Measurements from ENCODE around the gene SUSD5.

SUSD5 gene

DNA sequence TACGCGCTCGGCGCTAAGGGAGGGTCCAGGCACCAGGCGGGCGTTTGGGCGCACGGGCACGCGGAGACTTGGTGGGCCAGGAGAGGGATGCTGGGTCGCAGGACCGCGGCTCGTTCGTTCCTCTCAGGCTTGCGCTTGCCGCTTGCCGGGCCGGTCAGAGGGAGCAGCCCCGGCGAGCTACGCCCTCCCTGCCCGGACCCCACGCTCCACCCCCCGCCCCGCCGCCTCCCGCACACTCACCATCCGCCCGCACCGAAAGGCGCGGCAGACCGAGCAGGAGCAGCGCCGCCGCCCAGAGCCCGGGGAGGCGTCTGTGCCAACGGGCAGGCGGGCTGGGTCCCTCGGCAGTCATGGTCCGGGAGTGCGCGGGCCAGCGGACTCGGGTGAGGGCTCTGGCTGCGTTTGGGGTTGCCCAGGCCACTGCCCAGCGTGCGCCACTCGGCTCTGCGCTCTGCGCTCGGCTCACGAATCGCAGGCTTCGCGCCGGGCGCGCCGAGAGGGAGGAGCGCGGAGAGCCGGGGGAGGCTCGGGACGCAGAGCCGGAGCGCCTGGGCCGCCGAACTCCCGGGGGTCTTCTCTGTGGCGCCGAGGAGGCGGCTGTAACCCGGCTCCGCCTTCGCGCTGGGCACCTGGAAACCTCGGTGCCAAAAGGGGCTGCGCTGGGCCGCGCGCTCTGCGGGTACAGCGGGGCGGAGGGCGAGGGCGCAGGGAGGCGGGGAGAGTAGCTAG lies at the start of gene SUSD5:
TSS of gene SUSD5 (minus strand) at position 365 of the 729 bp plus-strand sequence. CDS start at position 352, 13 bp downstream.
- DNase-seq (ENCODE audit: low spot score) = peak; percentile 23

DNA sequence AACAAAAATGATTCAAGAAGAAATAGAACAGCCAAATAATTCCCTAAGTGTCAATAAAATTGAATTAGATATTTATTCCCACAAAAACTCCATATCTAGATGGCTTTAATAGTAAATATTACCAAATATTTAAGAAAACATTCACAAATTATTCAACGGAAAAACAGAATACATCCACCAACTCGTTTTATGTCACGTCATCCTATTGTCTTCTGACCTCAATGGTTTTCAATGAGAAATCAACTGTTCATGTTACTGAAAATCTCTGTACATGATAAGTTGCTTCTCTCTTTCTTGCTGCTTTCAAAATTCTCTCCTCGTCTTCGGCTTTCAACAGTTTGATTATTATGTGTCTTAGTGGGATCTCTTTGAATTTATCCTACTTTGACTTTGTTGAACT lies 41.5 kb upstream of the SUSD5 start:
- no peak for DNase-seq (ENCODE audit: low spot score)

DNA sequence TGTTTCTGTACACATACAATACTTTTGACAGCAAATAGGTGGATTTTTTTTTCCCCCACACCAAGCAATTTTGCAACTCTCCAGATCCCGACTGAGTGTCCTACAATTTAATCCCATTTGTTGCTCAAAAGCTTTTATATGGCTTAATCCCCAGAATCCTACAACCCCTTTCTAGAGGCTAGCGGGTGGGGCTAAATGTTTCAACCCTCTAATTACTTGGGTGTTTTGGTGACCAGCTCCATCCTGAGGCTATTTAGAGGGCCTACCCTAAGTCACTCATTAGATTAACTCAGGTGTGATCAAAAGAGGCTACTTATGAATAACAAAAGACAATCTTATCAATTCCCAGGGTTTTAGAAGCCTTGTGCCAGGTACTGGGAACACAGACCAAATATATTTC lies 37.6 kb upstream of the SUSD5 start:
- no peak for DNase-seq (ENCODE audit: low spot score)

DNA sequence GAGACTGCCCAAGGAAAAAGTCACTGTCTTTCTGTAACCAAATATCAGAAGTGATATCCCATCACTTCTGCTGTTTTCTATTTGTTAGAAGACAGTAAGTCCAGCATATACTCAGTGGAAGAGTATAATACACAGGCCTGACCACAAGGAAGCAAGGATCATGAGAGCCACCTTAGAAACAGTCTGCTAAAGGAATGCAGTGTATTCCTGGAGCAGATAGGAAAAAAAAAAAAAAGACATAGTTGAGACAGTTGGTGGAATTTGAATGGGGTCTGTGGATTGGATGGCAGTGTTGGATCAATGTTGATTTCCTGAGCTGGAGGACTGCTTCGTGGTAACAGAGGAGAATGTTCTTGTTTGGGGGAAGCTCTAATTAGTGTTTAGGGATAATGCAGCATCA lies 32.1 kb upstream of the SUSD5 start:
- DNase-seq (ENCODE audit: low spot score) = no peak

DNA sequence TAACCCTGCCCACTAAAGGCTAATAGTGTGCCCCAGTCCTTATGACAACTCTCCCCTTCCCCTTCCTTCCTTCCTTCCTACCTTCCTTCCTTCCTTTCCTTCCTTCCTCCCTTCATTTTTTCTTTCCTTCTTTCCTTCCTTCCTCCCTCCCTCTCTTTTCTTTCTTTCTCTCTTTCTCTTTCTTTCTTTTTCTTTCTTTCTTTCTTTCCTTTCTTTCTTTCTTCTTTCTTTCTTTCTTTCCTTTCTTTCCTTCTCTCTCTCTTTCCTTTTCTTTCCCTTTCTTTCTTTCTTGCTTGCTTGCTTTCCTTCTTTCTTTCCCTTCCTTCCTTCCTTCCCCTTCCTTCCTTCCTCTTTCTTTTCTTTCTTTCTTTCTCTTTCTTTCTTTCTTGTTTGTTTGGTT lies 28.2 kb upstream of the SUSD5 start:
- DNase-seq (ENCODE audit: low spot score) = no peak

DNA sequence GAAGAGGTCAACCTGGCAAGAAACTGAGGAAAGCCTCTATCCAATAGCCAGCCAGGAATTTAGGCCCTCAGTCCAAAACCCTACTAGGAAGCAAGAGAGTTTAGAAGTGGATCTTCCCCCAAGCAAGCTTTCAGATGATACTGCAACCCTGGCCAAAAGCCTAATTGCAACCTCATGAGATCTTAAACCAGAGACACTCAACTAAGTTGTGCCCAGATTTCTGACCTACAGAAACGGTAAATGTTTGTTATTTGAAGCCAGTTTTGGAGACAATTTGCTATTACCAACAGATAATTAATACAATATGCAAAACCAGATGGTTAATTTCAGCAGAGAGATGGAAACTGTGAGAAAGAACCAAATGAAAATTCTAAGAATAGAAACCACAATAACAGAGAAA lies 21.7 kb upstream of the SUSD5 start:
- no peak for DNase-seq (ENCODE audit: low spot score)

DNA sequence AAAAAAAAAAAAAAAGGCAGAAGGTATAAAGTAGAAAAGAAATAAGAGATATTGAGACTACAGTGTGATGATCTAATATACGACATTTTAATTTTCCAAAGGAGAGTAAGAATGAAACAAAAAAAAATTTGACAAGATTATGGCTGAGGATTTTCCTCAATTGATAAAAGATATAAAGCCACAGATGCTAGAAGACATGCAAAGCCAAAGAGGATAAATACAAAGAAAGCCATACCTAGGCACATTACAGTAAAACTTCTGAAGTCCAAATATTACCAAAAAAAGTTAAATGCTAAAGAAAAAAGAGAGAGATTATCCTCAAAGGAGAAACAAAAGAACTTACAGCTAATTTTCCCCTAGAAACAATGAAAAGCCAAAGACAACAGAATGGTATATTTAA lies 20.3 kb upstream of the SUSD5 start:
- DNase-seq (ENCODE audit: low spot score) = no peak

DNA sequence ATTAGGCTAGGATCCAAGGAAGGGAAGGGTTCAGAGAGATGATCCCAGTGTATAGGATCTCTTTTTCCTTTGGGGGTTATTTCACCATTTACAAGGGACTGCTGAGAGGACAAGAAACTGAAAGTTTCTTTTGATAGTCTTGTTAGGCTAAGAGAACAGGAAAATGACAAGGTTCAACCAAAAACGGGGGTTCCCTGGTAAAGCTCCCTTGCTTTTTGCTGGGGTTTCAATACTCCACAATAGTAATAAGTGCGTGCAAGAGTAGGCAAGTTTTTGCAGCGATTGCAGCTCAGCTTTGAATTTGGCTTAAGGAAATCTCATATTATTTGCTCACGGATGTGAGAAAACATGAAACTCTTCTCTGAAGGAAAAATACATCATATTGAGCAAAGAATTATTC lies 18.8 kb upstream of the SUSD5 start:
- no peak for DNase-seq (ENCODE audit: low spot score)

DNA sequence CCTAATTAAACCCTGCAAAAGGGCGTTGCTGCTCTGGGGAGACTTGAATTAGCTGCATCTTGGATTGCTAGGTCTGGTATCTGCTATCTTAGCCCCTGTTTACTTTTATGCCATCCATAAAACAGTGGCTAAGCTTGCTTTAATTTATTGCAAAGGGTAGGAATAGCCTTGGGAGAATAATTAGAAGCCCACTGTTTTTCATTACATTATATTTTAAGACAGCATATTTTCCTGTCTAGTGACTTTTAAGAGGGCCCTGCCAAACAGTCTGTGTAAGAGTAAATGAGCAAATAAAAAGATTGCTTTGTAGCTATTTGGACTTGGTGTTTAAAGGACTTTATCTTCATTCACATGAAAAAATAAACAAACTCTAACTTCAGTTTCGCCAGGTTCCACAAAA lies 17.4 kb upstream of the SUSD5 start:
- DNase-seq (ENCODE audit: low spot score) = no peak

DNA sequence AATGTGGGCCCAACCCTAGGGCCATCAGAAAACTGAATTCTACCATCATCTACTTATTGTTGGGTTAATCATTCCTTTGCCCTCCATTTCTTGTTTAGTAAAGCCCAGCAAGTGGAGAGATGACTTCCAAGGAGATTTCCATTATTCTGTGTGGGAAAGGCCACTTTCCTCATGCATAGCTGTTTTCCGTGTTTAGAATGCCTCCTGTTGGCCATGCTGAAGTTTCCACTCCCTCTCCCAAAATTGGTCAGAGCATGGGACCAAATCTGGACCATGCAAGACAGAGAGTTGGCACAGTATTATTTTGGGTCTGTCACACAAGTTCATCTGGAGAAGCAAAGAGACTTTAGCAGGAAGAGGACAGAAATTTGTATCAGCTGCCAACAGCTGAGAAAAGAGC lies 15.3 kb upstream of the SUSD5 start:
- DNase-seq (ENCODE audit: low spot score) = no peak

DNA sequence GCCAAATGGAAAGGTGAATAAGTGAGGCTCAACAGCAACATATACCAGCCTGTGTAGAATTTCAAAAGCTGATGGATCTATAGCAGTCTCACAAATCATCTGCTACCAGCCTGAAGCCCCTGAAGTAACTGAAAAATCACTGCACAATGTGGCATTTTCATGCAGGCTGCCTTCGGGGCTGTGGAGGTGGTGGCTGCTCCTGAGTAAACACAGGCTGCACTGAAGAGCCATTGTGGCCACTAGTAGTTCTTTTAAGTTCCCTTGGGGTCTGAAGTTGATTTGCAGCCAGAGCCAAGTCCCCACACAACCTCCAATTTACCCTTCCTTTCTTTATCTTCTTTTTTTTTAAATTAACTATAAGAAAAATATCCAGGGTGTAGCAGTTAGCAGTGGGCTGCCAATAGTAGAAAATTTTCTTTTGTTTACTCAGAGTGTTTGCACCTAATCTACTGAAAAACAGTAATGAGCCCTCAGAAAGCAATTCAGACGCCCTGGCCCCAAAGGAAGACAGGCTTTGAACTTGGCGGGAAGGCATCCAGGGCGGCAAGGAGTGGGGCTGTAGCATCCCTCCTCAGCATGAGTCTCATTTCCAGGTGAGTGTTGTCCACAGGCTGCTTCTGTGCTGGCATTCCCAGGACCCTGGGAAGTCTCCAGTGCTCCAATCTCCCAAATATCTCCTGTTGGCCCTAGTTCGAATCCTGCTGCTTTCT lies 13.3 kb upstream of the SUSD5 start:
- no peak for DNase-seq (ENCODE audit: low spot score)

DNA sequence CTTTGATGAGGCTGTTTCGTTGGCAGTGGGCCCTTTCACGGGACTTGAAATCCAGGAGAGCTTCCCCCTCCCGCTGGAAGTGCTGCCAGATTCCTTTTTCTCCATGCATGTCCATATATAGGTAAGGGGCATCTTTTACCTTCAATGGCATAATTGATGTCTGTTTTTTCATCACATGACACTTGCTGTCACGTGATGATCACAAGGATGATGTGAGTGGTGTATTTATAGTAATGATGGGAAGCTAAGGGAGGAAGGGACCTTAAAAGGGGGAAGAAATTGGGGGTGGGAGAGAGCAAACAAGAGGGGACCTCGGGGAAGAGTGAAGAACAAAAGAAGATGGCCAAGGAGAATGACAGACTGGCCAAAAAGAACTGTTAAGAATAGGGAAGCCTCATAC lies 11.3 kb upstream of the SUSD5 start:
- no peak for DNase-seq (ENCODE audit: low spot score)

DNA sequence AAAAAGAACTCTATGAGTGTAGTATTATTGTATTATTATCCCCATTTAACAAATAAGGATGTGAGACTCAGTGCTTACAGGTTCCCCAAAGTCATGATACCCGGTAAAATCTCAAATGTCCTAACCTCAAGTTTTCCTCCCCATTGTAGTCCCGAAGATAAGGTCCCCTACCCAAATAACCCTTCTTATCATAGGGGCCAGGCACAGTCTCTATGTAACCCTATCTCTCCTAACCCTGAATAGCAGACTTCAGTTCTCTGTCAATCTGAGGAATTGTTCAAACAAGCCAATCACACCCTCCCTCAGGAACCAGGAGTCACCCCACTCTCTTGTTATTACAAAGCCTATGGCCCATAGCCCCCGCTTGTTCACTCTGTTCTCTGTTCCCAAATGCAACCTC lies 10.5 kb upstream of the SUSD5 start:
- no peak for DNase-seq (ENCODE audit: low spot score)

DNA sequence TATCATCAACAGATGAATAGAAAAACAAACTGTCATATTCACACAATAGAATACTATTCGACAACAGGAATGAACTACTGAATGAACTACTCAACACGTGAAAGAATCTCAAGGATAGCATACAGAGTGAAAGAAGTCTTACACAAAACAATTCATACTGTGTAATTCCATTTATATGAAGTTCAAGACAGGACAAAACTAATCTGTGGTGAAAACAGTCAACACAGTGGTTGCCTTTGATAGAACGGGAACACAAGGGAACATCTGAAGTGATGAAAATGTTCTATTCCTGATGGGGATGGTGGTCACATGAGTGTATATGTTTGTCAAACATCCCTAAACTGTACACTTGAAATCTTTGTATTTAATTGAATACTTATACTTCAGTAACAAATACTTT lies 2.6 kb upstream of the SUSD5 start:
- DNase-seq (ENCODE audit: low spot score) = no peak

DNA sequence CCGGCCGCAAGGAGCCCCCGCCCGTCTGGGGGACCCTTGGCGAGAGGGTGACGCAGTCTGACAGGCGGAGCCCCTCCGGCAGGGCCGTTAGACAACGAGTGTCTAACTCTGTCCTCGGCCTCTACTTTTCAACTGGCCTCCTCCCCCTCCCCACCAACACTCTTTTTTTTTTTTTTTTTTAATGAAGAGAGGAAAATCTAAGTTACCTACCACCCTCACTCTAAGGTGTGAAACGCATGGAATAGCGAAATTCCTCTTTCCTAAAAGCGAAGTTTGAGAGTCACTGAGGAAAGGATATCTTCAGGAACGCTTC lies 521 bp upstream of the SUSD5 start:
- DNase-seq (ENCODE audit: low spot score) = no peak

DNA sequence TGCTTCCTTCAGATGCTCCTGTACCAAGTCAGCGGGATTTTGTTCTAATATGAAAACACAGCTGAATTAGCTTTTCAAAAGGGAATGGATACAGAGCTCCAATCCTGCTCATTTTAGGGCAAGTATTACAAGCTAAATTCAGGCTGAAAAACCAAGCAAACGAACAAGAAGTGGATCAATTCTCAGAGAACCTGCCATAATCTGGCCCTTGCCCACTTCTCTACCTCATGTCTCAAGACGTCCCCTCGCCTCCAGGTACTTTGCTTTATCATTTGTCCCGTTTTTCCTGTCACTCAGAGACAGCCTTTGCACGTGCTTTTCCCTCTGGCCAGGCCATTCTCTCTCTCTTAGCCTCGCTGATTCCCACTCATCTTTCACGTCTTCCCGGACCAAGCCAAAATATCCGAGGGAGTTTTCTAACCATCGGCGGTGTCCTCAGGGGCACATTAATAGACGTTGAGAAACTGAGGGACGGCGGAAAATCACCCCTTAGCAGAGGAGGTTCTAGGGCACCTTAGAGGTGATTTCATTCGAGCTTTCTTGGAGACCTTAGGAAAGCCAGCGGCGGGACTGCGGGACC lies 654 bp downstream of the SUSD5 start:
- no peak for DNase-seq (ENCODE audit: low spot score)

DNA sequence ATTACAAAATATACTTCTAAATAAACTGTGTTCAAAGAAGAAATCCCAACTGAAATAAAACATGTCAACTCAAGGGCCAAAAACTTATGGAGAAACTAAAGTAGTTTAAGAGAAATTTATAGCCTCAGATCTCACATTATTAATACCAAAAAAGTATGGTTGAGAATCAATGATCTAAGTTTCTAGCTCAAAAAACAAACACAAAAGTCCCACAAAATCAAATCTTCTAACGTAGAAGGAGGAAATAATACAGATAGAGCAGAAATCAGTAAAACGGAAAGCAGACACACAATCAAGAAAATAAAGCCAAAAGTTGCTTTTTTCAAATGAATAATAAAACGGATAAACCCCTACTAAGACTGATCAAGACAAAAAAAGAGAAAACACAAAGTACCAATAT lies 2.9 kb downstream of the SUSD5 start:
- DNase-seq (ENCODE audit: low spot score) = no peak

DNA sequence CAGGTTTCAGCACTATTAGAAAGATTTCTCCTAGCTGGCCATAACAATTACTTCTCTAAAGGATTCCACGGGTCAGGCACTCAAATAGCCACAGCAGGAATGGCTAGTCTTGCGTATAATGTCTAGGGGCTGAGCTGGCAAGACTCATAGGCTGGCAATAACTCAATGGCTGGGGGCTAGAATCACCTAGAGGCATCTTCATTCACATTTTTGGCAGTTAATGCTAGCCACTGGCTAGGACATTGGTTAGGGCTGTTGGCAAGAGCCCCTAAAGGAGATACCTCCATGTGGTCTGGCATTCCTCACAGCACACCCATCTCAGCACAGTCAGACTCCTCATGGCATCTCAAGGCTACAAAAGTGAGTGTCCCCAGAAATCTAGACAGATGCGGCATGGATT lies 6.2 kb downstream of the SUSD5 start:
- DNase-seq (ENCODE audit: low spot score) = no peak

DNA sequence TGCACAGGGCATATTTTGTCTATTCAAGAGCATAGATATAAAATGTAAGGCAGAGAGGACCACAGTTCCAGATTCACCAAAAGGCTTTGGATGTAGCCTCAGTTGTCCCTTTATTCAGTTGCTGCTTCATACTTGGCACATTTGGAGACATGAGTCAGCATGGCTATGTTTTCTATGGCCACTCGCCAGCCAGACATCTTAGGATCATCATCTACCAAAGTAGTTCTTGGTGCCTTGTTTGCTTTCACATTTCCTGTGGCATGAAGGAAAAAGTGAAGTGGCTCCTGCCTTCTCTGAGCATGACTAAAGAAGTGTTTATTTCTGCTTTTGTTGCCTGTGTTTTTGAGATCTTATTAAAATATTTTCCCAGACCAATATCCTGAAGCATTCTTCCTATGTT lies 7.2 kb downstream of the SUSD5 start:
- DNase-seq (ENCODE audit: low spot score) = no peak

DNA sequence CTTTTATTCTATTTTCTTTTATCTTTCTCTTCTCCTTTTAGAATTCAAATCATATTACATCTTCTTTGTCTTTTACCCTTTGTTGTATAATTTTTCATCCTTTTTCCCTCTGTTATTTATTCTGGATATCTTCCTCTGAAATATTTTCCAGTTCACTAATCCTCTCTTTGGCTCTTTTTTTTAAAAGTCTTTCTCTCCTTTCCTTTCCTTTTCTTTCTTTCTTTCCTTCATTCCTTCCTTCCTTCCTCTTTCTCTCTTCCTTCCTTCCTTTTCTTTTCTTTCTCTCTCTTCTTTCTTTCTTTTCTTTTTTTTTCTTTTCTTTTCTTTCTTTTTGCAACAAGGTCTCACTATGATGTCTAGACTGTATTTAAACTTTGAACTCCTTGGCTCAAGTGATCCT lies 9.3 kb downstream of the SUSD5 start:
- no peak for DNase-seq (ENCODE audit: low spot score)

DNA sequence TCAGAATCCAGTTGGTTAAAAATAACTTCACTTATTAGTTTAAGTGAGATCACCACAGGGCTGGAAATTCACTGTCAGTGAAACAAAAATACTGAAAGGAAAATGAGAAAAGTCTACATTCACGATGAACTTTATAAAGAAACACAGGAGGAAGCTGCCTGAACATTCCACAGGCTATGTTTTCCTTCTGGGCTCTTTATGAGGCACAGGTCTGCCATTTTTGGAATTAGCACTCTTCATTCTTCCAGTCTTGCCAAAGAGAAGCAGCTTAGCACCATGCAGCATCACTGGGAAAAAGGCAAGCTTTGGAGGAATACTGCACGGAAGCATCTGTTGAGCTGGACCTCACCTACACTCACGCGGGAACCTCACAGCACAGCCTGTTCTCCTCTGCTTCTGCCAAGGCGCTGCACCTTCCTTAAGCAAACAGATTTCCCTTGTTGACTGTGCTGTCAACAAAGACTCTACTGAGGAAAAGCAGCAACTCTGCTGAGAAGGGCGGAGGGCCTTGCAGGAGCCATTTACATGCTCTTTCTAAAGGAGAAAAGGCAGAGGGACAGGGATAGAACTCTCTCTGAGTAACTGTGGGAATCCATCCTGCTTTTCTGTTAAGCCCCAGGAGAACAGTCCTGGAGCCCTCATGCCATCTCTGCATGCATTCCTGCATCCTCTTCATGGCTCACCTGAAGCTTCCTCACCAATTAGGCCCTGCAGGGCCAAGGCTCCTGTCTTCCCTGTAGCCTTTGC lies 15.7 kb downstream of the SUSD5 start:
- no peak for DNase-seq (ENCODE audit: low spot score)

DNA sequence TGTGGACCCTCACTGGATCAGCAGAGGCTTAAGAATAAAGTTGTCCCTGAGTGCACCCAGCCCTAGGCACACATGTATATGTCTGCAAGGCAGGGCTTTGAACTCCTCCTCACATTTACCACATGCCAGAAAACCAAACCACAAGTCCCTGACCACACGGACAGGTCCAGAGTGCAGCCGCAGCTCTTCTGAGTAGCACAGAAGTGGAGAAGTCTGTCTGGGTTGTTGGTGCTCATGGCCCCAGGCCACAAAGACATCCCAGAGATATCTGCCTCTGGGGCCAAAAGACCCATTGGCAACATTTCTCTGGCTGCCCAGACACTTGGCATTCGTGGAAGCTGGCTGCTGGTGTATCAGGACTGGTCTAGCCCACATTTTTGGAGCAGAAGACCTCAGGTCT lies 17.4 kb downstream of the SUSD5 start:
- no peak for DNase-seq (ENCODE audit: low spot score)

DNA sequence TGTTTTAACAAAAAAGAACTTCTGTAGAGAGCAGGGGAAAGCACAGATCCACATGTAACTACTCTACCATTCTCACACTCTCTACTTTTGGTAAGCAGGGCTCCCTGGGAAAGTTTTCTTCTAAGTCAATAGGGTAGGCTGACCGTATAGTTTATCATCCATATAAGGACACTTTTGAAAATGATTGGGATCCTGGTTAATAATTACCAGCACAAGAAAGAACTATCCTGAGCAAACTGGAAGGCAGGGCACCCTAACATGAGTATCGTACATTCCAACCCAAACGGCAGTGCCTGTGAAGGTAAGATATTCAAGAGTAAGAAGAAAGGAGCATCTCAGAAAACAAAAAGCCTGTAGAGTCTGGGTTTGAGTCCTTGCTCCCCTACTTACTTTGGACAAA lies 22.1 kb downstream of the SUSD5 start:
- no peak for DNase-seq (ENCODE audit: low spot score)
